Mesenteric fat pad (tissue), 1 donor: ENCODE data around the gene ZNF211. TPM values are rescaled to one million over a fixed set of nuclear protein-coding genes. Genes with fewer than 3 reads are reported as not detected.

ENCODE experiments used
- DNase-seq: peaks from one replicate; pipeline ENCODE4 v3.0.0-alpha.2; 2020; ENCODE audit warnings: low spot score
- long read RNA-seq: library from polyadenylated mRNA; unstranded; transcript quantifications from one replicate; pipeline ENCODE4 v2.0.0, GENCODE V29; 2020
- total RNA-seq: library from RNA; stranded (reverse); fragmentation: NEBNext Ultra II Directional; extraction: Animal tissue kit (Norgen Biotek cat#: 25700); gene quantifications from one replicate; pipeline ENCODE4 v1.2.1, GENCODE V29; 2021
- donor health status: DM: yes; HTN: yes; CAD: no.

The ZNF211 gene
- 6.8 TPM for total RNA-seq
- long read RNA-seq, partial matches to known transcripts, result 0 of 12 reads
- long read RNA-seq, other reads (novel, unspliced or antisense), result 4 of 12 reads

DNA sequence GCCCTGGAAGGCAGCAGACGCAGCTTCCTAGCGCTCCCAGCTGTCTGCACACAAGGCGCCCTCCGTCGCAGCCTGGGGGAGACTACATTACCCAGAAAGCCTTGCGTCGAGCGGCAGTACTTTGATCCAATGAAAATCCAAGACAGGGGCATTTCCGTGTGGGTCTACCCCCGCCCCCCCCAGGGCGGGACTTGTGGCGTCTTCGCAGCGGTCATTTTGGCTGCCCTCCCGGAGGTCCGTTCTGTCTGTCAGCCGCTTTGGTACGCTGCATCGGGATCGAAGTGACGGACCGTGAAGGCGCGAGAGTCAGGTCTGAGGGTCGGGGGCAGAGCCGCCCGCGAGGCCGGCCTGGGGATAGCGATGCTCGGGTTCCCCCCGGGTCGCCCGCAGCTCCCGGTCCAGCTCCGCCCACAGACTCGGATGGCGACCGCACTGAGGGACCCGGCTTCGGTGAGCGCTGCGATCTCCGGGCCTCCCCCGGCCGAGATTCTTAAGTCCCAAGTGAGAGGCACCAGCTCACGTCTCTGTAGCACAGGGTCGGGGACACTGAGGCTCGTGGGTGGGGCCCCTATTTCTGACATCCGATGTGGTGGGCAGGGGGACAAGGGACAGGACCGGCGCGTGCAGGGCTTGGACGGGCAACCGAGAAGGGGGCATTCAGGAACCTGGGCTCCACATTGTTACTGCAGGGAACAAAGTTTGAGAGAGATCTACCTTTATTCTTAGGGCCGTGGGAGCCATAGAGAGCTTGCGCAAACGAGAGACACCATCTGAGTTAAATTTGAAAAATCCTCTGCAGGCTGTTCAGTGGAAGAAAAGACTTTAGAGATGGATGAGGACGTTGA is at the start of gene ZNF211:
Gene ZNF211 (plus strand): TSS at position 182 of the 845 bp plus-strand sequence. CDS start 179 bp downstream, at position 361.
- DNase-seq, result peak; percentile 95

- DNase-seq, result peak; percentile 91
Observed at GRCh38 chr19:57583521-57584416, 49.2 kb upstream of the ZNF211 start, which contains the start of gene ZIK1. TSS of gene ZIK1 (plus strand) at chr19:57584145. CDS start at chr19:57584357, 212 bp downstream.

- DNase-seq, result no peak
Observed at GRCh38 chr19:57587529-57587928, 45.4 kb upstream of the ZNF211 start.

DNA sequence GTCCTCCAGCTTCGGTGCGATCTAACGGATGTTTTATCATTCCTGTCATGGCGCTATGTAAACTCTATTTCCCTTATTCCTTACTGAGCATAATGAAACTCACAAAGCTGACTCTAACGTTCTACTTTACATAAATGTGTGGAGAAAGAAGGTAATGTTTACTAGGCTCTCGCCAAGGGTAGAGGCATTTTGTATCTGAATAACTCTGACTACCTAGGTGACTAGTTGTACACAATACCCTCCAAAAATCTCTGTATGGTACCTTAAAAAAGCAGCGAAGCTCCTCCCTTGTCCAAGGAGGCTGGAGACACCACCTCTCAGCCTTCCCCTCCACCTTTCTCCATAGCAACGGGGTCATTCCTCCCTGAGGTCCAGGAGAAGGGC is 33.6 kb upstream of the ZNF211 start:
- DNase-seq, result no peak

- peak; percentile 98 for DNase-seq
Observed at GRCh38 chr19:57599761-57600383, 33.1 kb upstream of the ZNF211 start, which contains the start of gene ZNF530. TSS of gene ZNF530 (plus strand) at chr19:57599885. CDS start at chr19:57604346, 4,461 bp downstream.

DNA sequence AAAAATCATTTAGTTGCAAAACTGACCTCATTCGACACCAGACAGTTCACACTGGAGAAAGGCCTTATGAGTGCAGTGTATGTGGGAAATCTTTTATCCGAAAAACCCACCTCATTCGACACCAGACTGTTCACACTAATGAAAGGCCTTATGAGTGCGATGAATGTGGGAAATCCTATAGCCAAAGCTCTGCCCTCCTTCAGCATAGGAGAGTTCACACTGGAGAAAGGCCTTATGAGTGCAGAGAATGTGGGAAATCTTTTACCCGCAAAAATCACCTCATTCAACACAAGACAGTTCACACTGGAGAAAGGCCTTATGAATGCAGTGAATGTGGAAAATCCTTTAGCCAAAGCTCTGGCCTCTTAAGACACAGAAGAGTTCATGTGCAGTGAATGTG is 26.0 kb upstream of the ZNF211 start:
- DNase-seq, result no peak

- no peak for DNase-seq
Observed at GRCh38 chr19:57611113-57611512, 21.9 kb upstream of the ZNF211 start.

- DNase-seq, result peak; percentile 96
Observed at GRCh38 chr19:57613941-57614743, 18.8 kb upstream of the ZNF211 start, which contains the start of gene ZNF134. TSS of gene ZNF134 (plus strand) at chr19:57614242. CDS start at chr19:57619469, 5,227 bp downstream.

- no peak for DNase-seq
Observed at GRCh38 chr19:57615346-57615745, 17.6 kb upstream of the ZNF211 start.

DNA sequence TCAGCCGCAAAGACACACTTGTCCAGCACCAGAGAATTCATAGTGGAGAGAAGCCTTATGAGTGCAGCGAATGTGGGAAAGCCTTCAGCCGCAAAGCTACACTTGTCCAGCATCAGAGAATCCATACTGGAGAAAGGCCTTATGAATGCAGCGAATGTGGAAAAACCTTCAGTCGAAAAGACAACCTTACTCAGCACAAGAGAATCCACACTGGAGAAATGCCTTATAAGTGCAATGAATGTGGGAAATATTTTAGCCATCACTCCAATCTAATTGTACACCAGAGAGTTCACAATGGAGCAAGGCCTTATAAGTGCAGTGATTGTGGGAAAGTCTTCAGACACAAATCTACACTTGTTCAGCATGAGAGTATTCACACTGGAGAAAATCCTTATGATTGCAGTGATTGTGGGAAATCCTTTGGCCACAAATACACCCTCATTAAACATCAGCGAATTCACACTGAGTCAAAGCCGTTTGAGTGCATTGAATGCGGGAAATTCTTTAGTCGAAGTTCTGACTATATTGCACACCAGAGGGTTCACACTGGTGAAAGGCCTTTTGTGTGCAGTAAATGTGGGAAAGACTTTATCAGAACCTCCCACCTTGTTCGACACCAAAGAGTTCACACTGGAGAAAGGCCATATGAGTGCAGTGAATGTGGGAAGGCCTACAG is 12.2 kb upstream of the ZNF211 start:
- no peak for DNase-seq

DNA sequence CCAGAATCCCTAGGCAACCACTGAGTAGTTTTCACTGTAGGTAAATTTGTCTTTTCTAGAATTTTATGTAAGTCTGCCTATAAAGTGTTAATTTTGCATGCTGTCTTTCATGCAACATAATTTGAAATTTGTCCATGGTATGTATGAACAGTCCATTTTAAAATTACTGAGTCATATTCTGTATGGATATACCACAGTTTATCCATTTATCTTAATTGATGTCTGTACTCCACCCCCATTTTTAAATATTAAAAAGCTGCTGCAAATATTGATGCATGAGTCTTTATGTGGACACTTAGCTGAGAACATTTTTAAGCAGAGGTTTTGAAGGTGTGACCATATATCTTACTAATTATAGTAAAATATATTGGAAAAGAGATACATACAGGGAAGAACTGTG is 9.9 kb upstream of the ZNF211 start:
- no peak for DNase-seq

GRCh38 chr19:57633832-57634131 is 814 bp downstream of the ZNF211 start:
- no peak for DNase-seq

DNA sequence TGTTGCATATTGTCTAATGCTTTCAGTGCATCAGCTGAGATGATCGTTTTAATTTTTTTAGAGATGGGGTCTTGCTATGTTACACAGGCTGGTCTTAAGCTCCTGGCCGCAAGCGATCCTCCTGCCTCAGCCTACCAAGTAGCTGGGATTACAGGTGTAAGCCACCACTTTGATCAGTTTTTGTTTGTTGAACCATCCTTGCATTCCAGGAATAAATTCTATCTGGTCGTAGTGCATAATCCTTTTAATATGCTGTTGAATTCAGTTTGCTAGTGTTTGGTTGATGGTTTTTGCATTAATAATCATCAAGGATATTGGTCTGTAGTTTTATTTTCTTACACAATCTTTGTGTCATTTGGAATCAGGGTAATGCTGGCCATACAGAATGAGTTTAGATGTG is 4.4 kb downstream of the ZNF211 start:
- DNase-seq, result no peak

GRCh38 chr19:57641715-57642234 is 8.8 kb downstream of the ZNF211 start:
- DNase-seq, result no peak

DNA sequence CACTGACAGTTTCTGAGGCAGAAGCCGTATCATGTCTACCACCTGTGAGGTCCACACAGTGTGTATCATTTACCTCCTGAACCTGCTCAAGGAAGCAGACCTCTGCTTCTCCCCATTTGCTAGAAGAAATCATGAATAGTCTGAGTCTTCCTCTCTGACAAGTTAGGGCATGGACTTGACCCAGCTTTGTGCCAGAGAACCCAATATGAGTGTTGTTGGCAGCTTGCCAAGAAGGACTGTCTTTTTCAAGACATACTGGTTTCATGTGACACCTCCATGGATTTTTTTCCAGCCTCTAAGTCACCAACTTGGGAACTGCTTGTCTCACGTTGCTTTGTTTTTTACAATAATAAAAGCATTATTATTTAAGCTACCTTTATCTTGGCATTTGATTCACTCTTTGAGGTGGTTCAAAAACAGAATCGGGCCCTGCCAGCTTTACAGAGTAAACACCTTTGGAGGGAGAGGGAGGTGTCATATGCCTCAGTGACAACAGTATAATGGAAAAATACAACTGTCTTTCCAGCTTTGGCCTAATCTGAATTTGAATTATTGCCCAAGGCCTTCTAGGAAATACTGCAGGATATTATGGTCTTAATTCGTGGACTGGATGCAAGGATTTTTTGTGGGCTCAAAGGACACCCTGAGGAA is 9.6 kb downstream of the ZNF211 start:
- no peak for DNase-seq

GRCh38 chr19:57643734-57644133 is 10.8 kb downstream of the ZNF211 start:
- DNase-seq, result no peak

DNA sequence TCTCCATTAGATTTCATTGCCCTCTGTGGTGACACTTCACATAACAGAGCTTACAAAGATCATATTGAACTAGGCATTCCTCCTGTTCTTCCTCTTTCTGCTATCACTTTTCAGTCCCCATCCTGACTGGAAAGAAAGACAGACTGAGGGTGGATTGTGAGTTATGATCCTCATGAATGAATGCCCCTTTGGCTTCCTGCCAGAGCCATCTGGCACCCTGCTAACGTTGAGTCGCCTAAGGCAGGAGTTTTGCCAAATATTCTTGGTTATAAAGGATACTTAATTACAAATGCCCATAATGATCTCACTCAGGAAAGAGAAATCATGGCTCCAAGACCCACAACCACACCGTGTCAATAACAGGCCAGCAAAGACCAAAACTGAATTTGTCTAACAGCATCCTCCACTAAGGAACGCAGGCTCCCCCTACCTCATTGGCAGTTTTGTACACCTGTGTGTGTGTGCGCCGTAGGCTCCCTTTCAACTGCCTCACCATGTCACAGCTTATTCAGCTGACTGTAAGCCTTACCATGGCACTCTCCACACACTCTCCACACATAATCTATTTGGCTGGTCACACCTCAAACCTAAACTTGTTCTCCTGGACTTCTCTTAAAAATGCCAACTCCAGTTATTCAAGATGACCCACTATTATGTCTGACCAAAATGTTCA is 15.5 kb downstream of the ZNF211 start:
- no peak for DNase-seq

GRCh38 chr19:57651654-57651996 is 18.7 kb downstream of the ZNF211 start:
- DNase-seq, result no peak

GRCh38 chr19:57653689-57654088 is 20.7 kb downstream of the ZNF211 start:
- no peak for DNase-seq
